Epithelial cell of proximal tubule (primary cell): ENCODE results near the gene LRP1-AS. TPM values are rescaled to one million over a fixed set of nuclear protein-coding genes. Genes with fewer than 3 reads are reported as not detected.

Experiments used
- DNase-seq: peaks from one replicate; pipeline ENCODE4 v3.0.0-alpha.2; 2011; ENCODE audit warnings: low read depth
- H3K4me3 ChIP-seq: 2 replicates; pipeline ENCODE4 v1.5.1; 2011; ENCODE audit warnings: low read depth, mild to moderate bottlenecking, low read length
- total RNA-seq: library from RNA; depleted of rRNA; stranded (reverse); fragments of >200 nt; gene quantifications from 2 replicates; pipeline ENCODE4 v1.2.3, GENCODE V29; 2015
- TF ChIP-seq, protein P1 (sequence below): conservative IDR thresholded peaks from 2 replicates; pipeline ENCODE4 v1.5.1; 2012; ENCODE audit warnings: low read depth, mild to moderate bottlenecking, low read length

Gene LRP1-AS
- total RNA-seq, 1 donor from 2014 or later = not detected

DNA sequence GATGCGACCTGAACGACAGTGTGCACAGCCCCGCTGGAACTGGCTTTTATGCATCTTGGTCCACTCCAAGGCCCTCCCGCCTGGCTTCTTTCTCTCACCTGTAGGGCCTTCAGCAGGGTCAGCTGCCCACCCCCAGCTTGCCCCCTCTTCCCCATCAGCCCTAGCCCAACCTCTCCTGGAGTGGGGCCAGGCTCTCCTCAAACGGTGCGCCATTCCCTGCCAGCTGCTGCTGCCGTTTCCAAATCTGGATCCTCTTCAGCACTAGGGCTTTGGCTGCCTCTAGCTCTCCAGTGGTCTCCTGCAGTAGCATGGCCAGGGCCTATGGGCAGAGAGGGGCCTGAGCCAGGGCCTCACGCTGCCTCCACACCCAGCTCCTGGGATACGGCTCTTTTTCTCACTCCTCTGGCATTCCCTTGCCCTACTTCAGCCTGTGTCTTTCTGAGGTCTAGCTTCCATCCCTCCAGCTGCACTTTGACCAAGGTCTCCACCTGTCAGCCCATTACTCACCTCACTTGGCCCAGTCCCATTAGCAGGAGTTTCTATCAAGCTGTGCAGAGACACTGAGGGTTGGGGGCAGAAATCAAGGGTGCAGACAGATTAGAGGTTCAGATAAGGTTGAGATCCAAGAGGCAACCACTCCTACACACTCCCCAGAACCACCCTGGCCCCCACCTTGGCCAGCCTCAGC, 41.3 kb downstream of the LRP1-AS start:
- TF ChIP-seq, protein P1, sequence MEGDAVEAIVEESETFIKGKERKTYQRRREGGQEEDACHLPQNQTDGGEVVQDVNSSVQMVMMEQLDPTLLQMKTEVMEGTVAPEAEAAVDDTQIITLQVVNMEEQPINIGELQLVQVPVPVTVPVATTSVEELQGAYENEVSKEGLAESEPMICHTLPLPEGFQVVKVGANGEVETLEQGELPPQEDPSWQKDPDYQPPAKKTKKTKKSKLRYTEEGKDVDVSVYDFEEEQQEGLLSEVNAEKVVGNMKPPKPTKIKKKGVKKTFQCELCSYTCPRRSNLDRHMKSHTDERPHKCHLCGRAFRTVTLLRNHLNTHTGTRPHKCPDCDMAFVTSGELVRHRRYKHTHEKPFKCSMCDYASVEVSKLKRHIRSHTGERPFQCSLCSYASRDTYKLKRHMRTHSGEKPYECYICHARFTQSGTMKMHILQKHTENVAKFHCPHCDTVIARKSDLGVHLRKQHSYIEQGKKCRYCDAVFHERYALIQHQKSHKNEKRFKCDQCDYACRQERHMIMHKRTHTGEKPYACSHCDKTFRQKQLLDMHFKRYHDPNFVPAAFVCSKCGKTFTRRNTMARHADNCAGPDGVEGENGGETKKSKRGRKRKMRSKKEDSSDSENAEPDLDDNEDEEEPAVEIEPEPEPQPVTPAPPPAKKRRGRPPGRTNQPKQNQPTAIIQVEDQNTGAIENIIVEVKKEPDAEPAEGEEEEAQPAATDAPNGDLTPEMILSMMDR = no peak
- H3K4me3 ChIP-seq = no peak overlapping the region
- no peak for DNase-seq

DNA sequence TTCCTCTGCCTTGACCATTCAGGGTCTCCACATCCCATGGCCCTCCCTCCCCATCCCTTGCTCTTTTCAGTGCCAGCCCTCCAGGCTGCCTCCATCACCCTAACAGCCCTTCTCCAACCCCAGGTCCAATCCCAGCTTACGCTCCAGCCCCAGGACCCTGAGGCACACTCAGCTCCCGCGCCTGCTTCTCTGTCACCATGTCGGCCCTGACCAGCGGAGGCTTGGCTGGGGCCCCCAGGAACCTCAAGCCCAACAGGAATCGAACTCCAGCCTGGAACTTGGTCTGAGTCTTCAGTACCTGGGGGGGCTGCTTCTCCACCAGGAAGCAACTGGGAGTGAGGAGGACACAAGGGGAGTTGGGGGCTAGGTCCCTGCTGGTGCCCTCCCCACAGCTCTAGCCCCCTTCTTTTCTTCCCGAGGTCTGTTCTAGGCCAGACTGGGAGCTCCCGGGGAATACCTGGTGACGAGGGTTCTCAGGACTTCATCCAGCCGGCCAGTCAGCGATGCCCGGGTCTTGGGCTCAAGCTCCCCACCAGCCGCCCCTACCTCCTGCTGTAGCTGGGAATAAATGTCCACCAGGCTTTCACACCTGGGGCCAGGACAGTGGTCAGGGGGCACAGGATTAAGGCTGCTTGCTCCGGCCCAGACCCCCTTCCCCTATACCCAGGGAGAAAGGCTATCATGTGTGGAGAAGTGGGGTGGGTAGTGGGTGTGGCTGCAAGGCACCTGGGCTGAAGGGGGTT, 42.2 kb downstream of the LRP1-AS start:
- H3K4me3 ChIP-seq = no peak overlapping the region
- TF ChIP-seq, protein P1 = no peak
- no peak for DNase-seq

DNA sequence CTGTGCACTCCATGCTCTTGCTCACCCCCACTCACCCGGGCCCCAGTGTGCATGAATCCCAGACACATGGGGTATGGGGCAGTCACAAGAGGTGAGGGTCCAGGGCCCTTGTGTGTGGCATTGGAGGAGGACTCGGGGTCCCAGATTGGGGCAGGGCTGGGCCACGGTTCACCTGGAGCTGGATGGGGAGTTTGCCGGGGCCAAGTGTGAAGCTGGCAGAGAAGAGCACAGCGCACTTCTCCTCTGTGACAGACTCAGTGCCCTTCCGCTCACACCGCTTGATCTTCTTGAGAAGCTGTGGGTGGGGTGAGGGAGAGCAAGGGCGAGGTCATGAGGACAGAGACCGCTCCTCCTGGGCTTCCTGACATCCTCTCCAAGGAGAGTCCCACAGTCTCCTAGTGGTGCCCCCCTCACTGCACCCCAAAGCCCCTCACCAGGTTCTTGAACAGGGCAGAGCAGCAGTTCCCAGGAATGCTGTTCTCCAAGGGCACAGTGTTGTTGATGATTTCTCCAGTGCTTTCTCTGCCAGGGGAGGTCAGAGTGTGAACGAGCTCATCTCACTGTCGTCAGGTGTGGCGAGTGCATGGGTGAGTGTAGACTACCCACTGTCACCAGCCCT, 43.0 kb downstream of the LRP1-AS start:
- no peak for DNase-seq
- TF ChIP-seq, protein P1 = no peak
- H3K4me3 ChIP-seq = no peak overlapping the region

DNA sequence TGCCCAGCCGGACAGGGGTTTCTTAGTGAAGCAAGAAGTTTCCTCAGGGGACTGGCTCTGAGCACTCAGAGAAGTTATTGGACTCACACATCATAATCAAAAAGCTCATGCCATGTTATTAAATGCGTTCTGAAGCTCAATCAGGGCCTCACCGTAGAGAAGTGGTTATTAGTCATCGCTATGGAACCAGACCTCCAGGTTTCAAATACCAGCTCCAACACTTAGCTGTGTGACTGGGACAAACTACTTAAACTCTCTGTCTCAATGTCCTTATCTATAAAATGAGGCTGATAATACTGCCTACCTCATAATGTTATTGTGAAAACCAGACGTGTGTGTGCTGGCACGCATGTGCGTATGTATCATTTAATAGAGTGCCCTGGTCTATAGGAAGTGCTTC, 43.6 kb downstream of the LRP1-AS start:
- TF ChIP-seq, protein P1 = no peak
- DNase-seq = no peak
- H3K4me3 ChIP-seq = no peak overlapping the region

DNA sequence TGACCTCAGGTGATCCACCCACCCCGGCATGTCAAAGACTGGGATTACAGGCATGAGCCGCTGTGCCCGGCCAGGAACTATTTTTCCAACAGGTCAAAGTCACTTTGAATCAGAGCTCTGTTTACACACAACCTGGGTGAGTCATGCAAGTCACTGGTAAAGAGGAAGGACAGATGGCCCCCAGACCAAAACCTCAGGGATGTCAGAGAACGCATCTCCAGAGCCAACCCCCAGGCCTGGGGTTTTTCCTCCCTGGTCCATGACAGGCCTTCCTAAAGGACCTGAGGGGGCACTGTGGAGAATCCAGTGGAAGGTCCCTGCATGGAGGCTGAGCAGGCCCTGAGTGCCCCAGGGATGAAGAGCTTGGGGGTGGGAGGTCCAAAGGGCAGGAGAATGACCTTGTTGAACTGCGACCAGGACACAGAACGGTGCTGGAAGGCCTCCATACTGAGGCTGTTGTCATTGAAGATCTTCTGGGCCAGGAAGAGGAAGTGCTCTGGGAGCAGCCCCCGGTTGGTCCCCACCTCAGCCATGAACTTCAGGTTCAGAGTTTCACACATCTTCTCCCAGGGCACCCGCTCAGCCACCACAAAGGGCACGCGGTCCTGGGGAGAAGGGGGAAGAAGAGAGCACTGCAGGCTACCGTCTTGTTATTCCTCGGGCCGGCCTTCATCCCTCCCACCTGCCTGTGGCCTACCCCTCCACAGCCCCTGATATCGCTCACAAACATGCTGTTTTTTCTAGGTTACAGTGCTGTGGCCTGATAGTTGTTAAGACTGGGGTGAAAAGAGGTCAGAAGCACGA, 45.3 kb downstream of the LRP1-AS start:
- no peak overlapping the region for H3K4me3 ChIP-seq
- TF ChIP-seq, protein P1 = no peak
- no peak for DNase-seq

DNA sequence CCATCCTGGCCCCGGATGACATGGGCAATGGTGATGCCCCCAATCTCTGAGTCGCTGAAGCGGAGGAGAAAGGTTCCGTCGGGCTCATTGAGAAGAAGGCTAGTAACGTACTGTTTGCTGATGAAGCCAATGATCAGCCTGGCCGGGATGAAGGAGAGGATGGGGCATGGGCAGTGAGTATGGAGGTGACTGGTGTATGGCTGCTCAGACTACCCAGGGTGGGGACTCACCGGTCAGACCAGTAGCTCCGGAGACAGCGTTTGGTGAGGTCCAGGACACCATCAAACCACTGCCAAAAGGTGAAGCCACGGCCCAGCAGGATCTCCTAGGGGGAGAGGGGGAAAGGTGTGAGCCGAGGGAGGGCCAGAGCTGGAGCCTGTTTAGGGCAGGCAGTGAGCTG, 47.7 kb downstream of the LRP1-AS start:
- H3K4me3 ChIP-seq = no peak overlapping the region
- TF ChIP-seq, protein P1 = no peak
- DNase-seq = no peak
